ENCODE results near the gene HPCAL1. TPM values are rescaled to one million over a fixed set of nuclear protein-coding genes. Genes with fewer than 3 reads are reported as not detected.

HPCAL1 gene
- total and polyA plus RNA-seq, 2 of the 4 experiments (the other 2 are of a cell fraction), result 8.2 to 33.7 TPM

- TF ChIP-seq USF2 (IDR thresholded peaks at IDR 0.05; ENCODE audit: low read depth, low read length) (no peak), CHD1 (IDR thresholded peaks at IDR 0.05; ENCODE audit: low read depth, low read length) (no peak)
Measured at GRCh38 chr2:10269291-10269690, 33.4 kb upstream of the HPCAL1 start (continued).

GRCh38 chr2:10269711-10270610 is 32.7 kb upstream of the HPCAL1 start:
- H4K5ac ChIP-seq (ENCODE audit: low read depth, low read length), result no peak overlapping the region
- in situ Hi-C loops (cut with MboI; ENCODE audit: low sequenced_read_pairs) (no loop called here), dilution Hi-C loops (cut with HindIII; ENCODE audit: low sequenced_read_pairs, unreplicated experiment) (no loop called here), intact Hi-C loops (cut with micrococcal nuclease) (loop anchor here (1.0 kb wide), 1 partner anchor 138 kb away; no protein-coding TSS in a partner anchor)
- H2AK9ac ChIP-seq (replicated peaks; ENCODE audit: low read depth, low read length, poor library complexity), result peak overlapping the region; percentile 9
- H3K79me1 ChIP-seq (ENCODE audit: low read depth in 1 of 2, low read length in 2 of 2), result no peaks in the 10 kb centered on the region
- H2BK20ac ChIP-seq (ENCODE audit: low read depth, low read length), result no peak overlapping the region
- H2AK5ac ChIP-seq (ENCODE audit: low read depth, low read length), result no peak overlapping the region
- H4K8ac ChIP-seq (ENCODE audit: low read depth in 2 of 2, low read length in 2 of 2), result no peak overlapping the region
- 80% methylated on average over 2 of the region's 15 CpGs; no CpG with 5 or more reads in 1 of the 2 experiments for WGBS, 2 experiments (ENCODE audit: extremely low coverage in 2 of 2, insufficient read length in 1 of 2)
- H3K27me3 ChIP-seq (ENCODE audit: control insufficient read depth, insufficient read depth, low read length), result peaks cover 3% of the 10 kb centered on the region
- no peak overlapping the region for H4K91ac ChIP-seq (ENCODE audit: insufficient read depth, low read depth, low read length)
- H3K56ac ChIP-seq (ENCODE audit: extremely low read depth, insufficient read depth, low read length), result no peak overlapping the region
- no peaks in the 10 kb centered on the region for H4K20me1 ChIP-seq (ENCODE audit: insufficient read depth, low read length)
- peak overlapping the region; percentile 17 for H2AFZ ChIP-seq (replicated peaks; ENCODE audit: low read length, poor library complexity)
- H3K4me2 ChIP-seq (ENCODE audit: low read depth, low read length), result no peak overlapping the region
- no peak for DNase-seq
- H3K14ac ChIP-seq (replicated peaks; ENCODE audit: low read depth, low read length), result no peak overlapping the region
- no peak overlapping the region for H3K4me3 ChIP-seq (ENCODE audit: insufficient read depth, low read depth, low read length)
- POLR2A ChIA-PET (ENCODE audit: unreplicated experiment), result no interaction called here
- no peak overlapping the region for H3K18ac ChIP-seq (ENCODE audit: low read depth, low read length)
- TF ChIP-seq CEBPB (IDR thresholded peaks at IDR 0.05; ENCODE audit: low read depth, low read length) (no peak), RFX5 (IDR thresholded peaks at IDR 0.05; ENCODE audit: low read depth, low read length) (no peak), NFE2L2 (IDR thresholded peaks at IDR 0.05; ENCODE audit: low read depth, low read length) (no peak), FOS (IDR thresholded peaks at IDR 0.05; ENCODE audit: low read depth, low read length) (no peak), BHLHE40 (IDR thresholded peaks at IDR 0.05; ENCODE audit: low read depth, low read length) (no peak), MXI1 (IDR thresholded peaks at IDR 0.05; ENCODE audit: borderline replicate concordance, low read depth, low read length) (no peak), POLR2A (IDR thresholded peaks at IDR 0.05; ENCODE audit: low read depth, low read length) (no peak), CHD1 (IDR thresholded peaks at IDR 0.05; ENCODE audit: low read depth, low read length) (no peak), MAFK (IDR thresholded peaks at IDR 0.05; ENCODE audit: low read depth, low read length) (no peak), ELK1 (IDR thresholded peaks at IDR 0.05; ENCODE audit: borderline replicate concordance, low read depth, low read length) (no peak)
- H3K4ac ChIP-seq (ENCODE audit: low read depth, low read length), result no peak overlapping the region
- no TSS peak for BruUV-seq (replicated peaks)
- H2BK5ac ChIP-seq (ENCODE audit: low read depth, low read length, poor library complexity, severe bottlenecking), result no peak overlapping the region
- no peak overlapping the region for H3K23ac ChIP-seq (ENCODE audit: low read depth, low read length)
- no peaks in the 10 kb centered on the region for H3K9me3 ChIP-seq (ENCODE audit: control insufficient read depth, insufficient read depth, low read length)
- H3K27ac ChIP-seq (ENCODE audit: insufficient read depth, low read length), result no peak overlapping the region
- ATAC-seq (ENCODE audit: low read depth), result no peak
- H3K9ac ChIP-seq (ENCODE audit: low read depth, low read length), result no peak overlapping the region
- H2BK120ac ChIP-seq (ENCODE audit: low read depth, low read length), result no peak overlapping the region
- peaks cover 2% of the 10 kb centered on the region; the same call in 1 of the 2 replicates for H3K4me1 ChIP-seq (ENCODE audit: control insufficient read depth, insufficient read depth, low read length)
- no peaks in the 10 kb centered on the region for H3K9me1 ChIP-seq (ENCODE audit: insufficient read depth, low read length)
- CTCF ChIA-PET, result interaction anchor here (0.6 kb wide), 1 partner anchor 27 kb away, joined by 3 read pairs; no protein-coding TSS in a partner anchor
- H3K36me3 ChIP-seq (ENCODE audit: control insufficient read depth, insufficient read depth, low read length), result no peaks in the 10 kb centered on the region
- no peak overlapping the region for H2BK15ac ChIP-seq (ENCODE audit: low read depth, low read length)
